Tibial artery (tissue), 4 donors: Measurements from ENCODE around the gene PTX4.

Experiments used
- DNase-seq, 2 donors: peaks; one replicate each; pipeline ENCODE4 v3.0.0-alpha.2; 2019
- H3K27ac ChIP-seq, 2 donors: fragments of 200-600 bp; sonication (generic) in 1 of 2; 1 replicate in 1 of 2; 2 replicates in 1 of 2; pipeline ENCODE4 v1.5.1; 2018 to 2019; ENCODE audit warnings: mild to moderate bottlenecking in 1 of 2
- H3K27me3 ChIP-seq, 2 donors: fragments of 200-600 bp; sonication (generic) in 1 of 2; one replicate each; pipeline versions ENCODE4 v1.5.1 to v1.6.0; 2016 to 2019
- H3K36me3 ChIP-seq, 3 donors: fragments of 200-600 bp; sonication (generic) in 2 of 3; one replicate each; pipeline ENCODE4 v1.5.1; 2016 to 2019; ENCODE audit warnings: mild to moderate bottlenecking in 2 of 3
- H3K4me1 ChIP-seq, 4 donors: fragments of 200-600 bp; sonication (generic) in 2 of 4; 1 replicate in 3 of 4; 2 replicates in 1 of 4; pipeline ENCODE4 v1.5.1; 2016 to 2019
- H3K4me3 ChIP-seq, 2 donors: fragments of 200-600 bp; sonication (generic) in 1 of 2; 1 replicate in 1 of 2; 2 replicates in 1 of 2; pipeline ENCODE4 v1.5.1; 2018 to 2019; ENCODE audit warnings: mild to moderate bottlenecking in 2 of 2
- H3K9me3 ChIP-seq, 3 donors: fragments of 200-600 bp; sonication (generic) in 1 of 3; one replicate each; pipeline ENCODE4 v1.5.1; 2016 to 2019
- intact Hi-C: fragments of 100-400 bp; cut with DNase I; formaldehyde crosslinking; loops from one replicate; pipeline ENCODE4 v1.15.0; 2023; ENCODE audit warnings: low total_unique reads
- TF ChIP-seq, protein P1 (sequence below), 2 experiments: fragments of 200-600 bp in 1 of 2; fragments of 450-650 bp in 1 of 2; IDR thresholded peaks; one replicate each; pipeline ENCODE4 v1.5.1; 2017 to 2019; ENCODE audit warnings: antibody characterized with exemption in 2 of 2, mild to moderate bottlenecking in 1 of 2, moderate library complexity in 1 of 2

The PTX4 gene

DNA sequence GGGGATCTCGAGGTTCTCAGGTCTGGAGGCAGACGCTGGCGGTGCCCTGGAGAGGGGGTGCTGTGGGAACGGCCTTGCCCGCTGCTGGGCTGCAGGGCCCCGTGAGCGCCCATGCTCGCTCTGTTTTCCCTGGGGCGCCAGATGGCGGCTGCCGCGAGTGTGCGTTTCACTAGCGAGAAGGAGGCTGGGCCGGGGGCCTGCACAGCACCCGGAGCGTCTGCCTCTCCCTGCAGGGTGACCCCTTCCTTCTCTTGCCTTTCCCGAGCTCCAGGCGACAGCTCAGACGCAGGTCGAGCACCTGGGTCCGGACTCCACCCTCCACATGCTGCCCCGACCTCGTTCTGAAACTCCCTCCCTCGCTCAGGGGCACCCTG, 7.1 kb upstream of the PTX4 start:
- intact Hi-C loops, result no loop called here
- Histone ChIP-seq H3K27ac (no peak overlapping the region), H3K27me3 (no peaks in the 10 kb centered on the region), H3K9me3 (no peaks in the 10 kb centered on the region), H3K4me1 (peaks cover 0 to 31% (median 17%) of the 10 kb centered on the region in 4 donors), H3K36me3 (peaks cover 40 to 64% (median 56%) of the 10 kb centered on the region in 3 donors), H3K4me3 (no peak overlapping the region)
- TF ChIP-seq, protein P1, sequence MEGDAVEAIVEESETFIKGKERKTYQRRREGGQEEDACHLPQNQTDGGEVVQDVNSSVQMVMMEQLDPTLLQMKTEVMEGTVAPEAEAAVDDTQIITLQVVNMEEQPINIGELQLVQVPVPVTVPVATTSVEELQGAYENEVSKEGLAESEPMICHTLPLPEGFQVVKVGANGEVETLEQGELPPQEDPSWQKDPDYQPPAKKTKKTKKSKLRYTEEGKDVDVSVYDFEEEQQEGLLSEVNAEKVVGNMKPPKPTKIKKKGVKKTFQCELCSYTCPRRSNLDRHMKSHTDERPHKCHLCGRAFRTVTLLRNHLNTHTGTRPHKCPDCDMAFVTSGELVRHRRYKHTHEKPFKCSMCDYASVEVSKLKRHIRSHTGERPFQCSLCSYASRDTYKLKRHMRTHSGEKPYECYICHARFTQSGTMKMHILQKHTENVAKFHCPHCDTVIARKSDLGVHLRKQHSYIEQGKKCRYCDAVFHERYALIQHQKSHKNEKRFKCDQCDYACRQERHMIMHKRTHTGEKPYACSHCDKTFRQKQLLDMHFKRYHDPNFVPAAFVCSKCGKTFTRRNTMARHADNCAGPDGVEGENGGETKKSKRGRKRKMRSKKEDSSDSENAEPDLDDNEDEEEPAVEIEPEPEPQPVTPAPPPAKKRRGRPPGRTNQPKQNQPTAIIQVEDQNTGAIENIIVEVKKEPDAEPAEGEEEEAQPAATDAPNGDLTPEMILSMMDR (IDR thresholded peaks at IDR 0.05), result no peak
- DNase-seq, result no peak

- intact Hi-C loops, result no loop called here
- no peak for DNase-seq
- peaks cover 35 to 59% (median 51%) of the 10 kb centered on the region in 3 donors for H3K36me3 ChIP-seq
Observed at GRCh38 chr16:1495211-1495888, 6.6 kb upstream of the PTX4 start.

DNA sequence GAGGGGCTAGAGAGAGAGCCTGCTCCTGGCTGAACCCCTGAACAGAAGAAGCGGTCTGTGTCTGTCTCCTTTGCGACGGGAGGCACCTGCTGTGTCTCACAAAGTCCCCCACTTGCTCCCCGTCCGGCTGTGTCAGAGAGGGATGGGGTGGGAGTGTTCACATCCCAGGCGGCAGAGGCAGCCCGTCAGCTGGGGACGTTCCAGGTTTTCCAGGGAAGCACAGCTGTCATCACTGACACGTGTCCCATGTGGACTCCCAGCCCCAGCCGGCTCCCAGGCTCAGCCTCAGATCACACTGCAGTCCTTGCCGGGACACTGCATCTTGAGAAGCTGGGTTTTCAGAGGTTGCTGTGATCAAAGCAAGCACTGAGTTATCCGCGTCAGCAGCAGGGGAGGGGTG, 6.0 kb upstream of the PTX4 start:
- H3K36me3 ChIP-seq, result peaks cover 29 to 53% (median 45%) of the 10 kb centered on the region in 3 donors
- H3K4me1 ChIP-seq, result peaks cover 0 to 31% (median 17%) of the 10 kb centered on the region in 4 donors
- DNase-seq, result no peak
- H3K9me3 ChIP-seq, result no peaks in the 10 kb centered on the region
- intact Hi-C loops, result loop anchor here (5.0 kb wide), 1 partner anchor 118 kb away; the partner anchor contains the start of genes CRAMP1 and IFT140
- peak overlapping the region in 1 of 2 donors; percentile 6 for H3K27ac ChIP-seq
- TF ChIP-seq, protein P1 (IDR thresholded peaks at IDR 0.05), result no peak
- H3K27me3 ChIP-seq, result no peaks in the 10 kb centered on the region
- H3K4me3 ChIP-seq, result peak overlapping the region; percentile 79 to 81

More at GRCh38 chr16:1495211-1495888, 6.6 kb upstream of the PTX4 start:
- Histone ChIP-seq H3K27me3 (no peaks in the 10 kb centered on the region), H3K4me1 (peaks cover 0 to 31% (median 17%) of the 10 kb centered on the region in 4 donors), H3K9me3 (no peaks in the 10 kb centered on the region), H3K4me3 (no peak overlapping the region), H3K27ac (no peak overlapping the region)
- TF ChIP-seq, protein P1 (IDR thresholded peaks at IDR 0.05), result no peak

GRCh38 chr16:1494129-1494640, 5.4 kb upstream of the PTX4 start:
- Histone ChIP-seq H3K9me3 (no peaks in the 10 kb centered on the region), H3K4me3 (peak overlapping the region; percentile 79 to 81), H3K27me3 (no peaks in the 10 kb centered on the region), H3K4me1 (peaks cover 0 to 31% (median 17%) of the 10 kb centered on the region in 4 donors), H3K36me3 (peaks cover 23 to 48% (median 39%) of the 10 kb centered on the region in 3 donors), H3K27ac (peak overlapping the region; percentile 6 to 86)
- intact Hi-C loops, result loop anchor here (5.0 kb wide), 1 partner anchor 118 kb away; the partner anchor contains the start of genes CRAMP1 and IFT140
- TF ChIP-seq, protein P1 (IDR thresholded peaks at IDR 0.05), result peak; percentile 60
- peak; percentile 54 to 81 for DNase-seq

DNA sequence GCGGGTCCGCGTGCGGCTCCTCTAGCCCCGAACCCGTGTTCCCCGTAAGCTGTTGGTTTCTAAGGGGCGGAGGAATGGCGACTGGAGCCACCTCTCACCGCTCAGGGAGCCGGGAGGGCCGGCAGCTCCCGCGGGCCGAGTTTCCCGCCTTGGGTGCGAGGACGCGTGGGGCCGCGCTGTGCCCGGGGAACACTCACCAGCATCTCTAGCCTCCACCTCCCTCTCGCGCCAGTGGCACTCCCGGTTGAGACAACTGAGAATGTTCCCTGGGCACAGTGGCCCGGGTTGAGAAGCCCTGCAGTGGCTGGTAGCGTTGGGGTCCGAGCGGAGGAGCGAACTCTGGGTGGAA, 5.0 kb upstream of the PTX4 start:
- intact Hi-C loops, result loop anchor here (5.0 kb wide), 1 partner anchor 119 kb away; the partner anchor contains the start of genes CRAMP1 and IFT140
- TF ChIP-seq, protein P1 (IDR thresholded peaks at IDR 0.05), result no peak
- Histone ChIP-seq H3K27me3 (no peaks in the 10 kb centered on the region), H3K9me3 (no peaks in the 10 kb centered on the region), H3K4me1 (peaks cover 0 to 31% (median 17%) of the 10 kb centered on the region in 4 donors), H3K27ac (peak overlapping the region; percentile 85 to 86), H3K36me3 (peaks cover 19 to 43% (median 35%) of the 10 kb centered on the region in 3 donors), H3K4me3 (peak overlapping the region; percentile 79 to 81)
- DNase-seq, result no peak
